ENCODE data around the gene LRCH3. TPM values are rescaled to one million over a fixed set of nuclear protein-coding genes. Genes with fewer than 3 reads are reported as not detected.

LRCH3 gene
- polyA plus RNA-seq, 4 donors, result 4.6 to 32.2 (median 16.1) TPM

- no peaks in the 10 kb centered on the region for H3K27me3 ChIP-seq (ENCODE audit: control insufficient read depth in 3 of 3, insufficient read depth in 3 of 3, low read length in 3 of 3)
- 0 to 1% (median 0%) methylated on average over 35 to 43 of the region's 43 CpGs for WGBS, 3 donors
- H3K36me3 ChIP-seq (ENCODE audit: control insufficient read depth in 3 of 3, insufficient read depth in 2 of 3, low read depth in 1 of 3, low read length in 3 of 3), result no peaks in the 10 kb centered on the region
- FAIRE-seq (no peak), DNase-seq (peak; percentile 64 to 78)
- H3K9me3 ChIP-seq (ENCODE audit: control insufficient read depth in 2 of 2, insufficient read depth in 1 of 2, low read depth in 1 of 2, low read length in 1 of 2), result no peaks in the 10 kb centered on the region
- peak overlapping the region; percentile 87 to 96 (median 95) for H3K4me3 ChIP-seq (ENCODE audit: low read depth in 1 of 3, low read length in 3 of 3)
- peaks cover 0 to 12% (median 0%) of the 10 kb centered on the region in 3 donors for H3K4me1 ChIP-seq (ENCODE audit: control insufficient read depth in 3 of 3, insufficient read depth in 2 of 3, low read depth in 1 of 3, low read length in 2 of 3)
- peak overlapping the region; percentile 88 to 94 (median 92) for H3K27ac ChIP-seq (ENCODE audit: low read depth in 1 of 3, low read length in 2 of 3)
Observed at GRCh38 chr3:197750396-197750831, 40.6 kb upstream of the LRCH3 start.

GRCh38 chr3:197750858-197751737 is 40.0 kb upstream of the LRCH3 start:
- 3 to 6% (median 3%) methylated on average over 36 of the region's 36 CpGs for WGBS, 3 donors
- Histone ChIP-seq H3K4me3 (ENCODE audit: low read depth in 1 of 3, low read length in 3 of 3) (peak overlapping the region; percentile 87 to 96 (median 95)), H3K4me1 (ENCODE audit: control insufficient read depth in 3 of 3, insufficient read depth in 2 of 3, low read depth in 1 of 3, low read length in 2 of 3) (peaks cover 0 to 12% (median 0%) of the 10 kb centered on the region in 3 donors), H3K27ac (ENCODE audit: low read depth in 1 of 3, low read length in 2 of 3) (peak overlapping the region; percentile 88 to 94 (median 92)), H3K27me3 (ENCODE audit: control insufficient read depth in 3 of 3, insufficient read depth in 3 of 3, low read length in 3 of 3) (no peaks in the 10 kb centered on the region), H3K36me3 (ENCODE audit: control insufficient read depth in 3 of 3, insufficient read depth in 2 of 3, low read depth in 1 of 3, low read length in 3 of 3) (no peaks in the 10 kb centered on the region), H3K9me3 (ENCODE audit: control insufficient read depth in 2 of 2, insufficient read depth in 1 of 2, low read depth in 1 of 2, low read length in 1 of 2) (no peaks in the 10 kb centered on the region)
- FAIRE-seq (no peak), DNase-seq (peak; percentile 37 to 62)

GRCh38 chr3:197752107-197752506 is 38.9 kb upstream of the LRCH3 start:
- Histone ChIP-seq H3K9me3 (ENCODE audit: control insufficient read depth in 2 of 2, insufficient read depth in 1 of 2, low read depth in 1 of 2, low read length in 1 of 2) (no peaks in the 10 kb centered on the region), H3K27ac (ENCODE audit: low read depth in 1 of 3, low read length in 2 of 3) (peak overlapping the region in 1 of 3 donors; percentile 9), H3K4me1 (ENCODE audit: control insufficient read depth in 3 of 3, insufficient read depth in 2 of 3, low read depth in 1 of 3, low read length in 2 of 3) (peaks cover 0 to 12% (median 0%) of the 10 kb centered on the region in 3 donors), H3K4me3 (ENCODE audit: low read depth in 1 of 3, low read length in 3 of 3) (no peak overlapping the region), H3K27me3 (ENCODE audit: control insufficient read depth in 3 of 3, insufficient read depth in 3 of 3, low read length in 3 of 3) (no peaks in the 10 kb centered on the region), H3K36me3 (ENCODE audit: control insufficient read depth in 3 of 3, insufficient read depth in 2 of 3, low read depth in 1 of 3, low read length in 3 of 3) (no peaks in the 10 kb centered on the region)
- FAIRE-seq (no peak), DNase-seq (no peak)
- WGBS, 3 donors, result 43 to 75% (median 52%) methylated on average over 5 of the region's 5 CpGs

- 88 to 91% (median 91%) methylated on average over 3 of the region's 3 CpGs for WGBS, 3 donors
- no peak overlapping the region for H3K4me3 ChIP-seq (ENCODE audit: low read depth in 1 of 3, low read length in 3 of 3)
- H3K36me3 ChIP-seq (ENCODE audit: control insufficient read depth in 3 of 3, insufficient read depth in 2 of 3, low read depth in 1 of 3, low read length in 3 of 3), result peaks cover 0 to 7% (median 2%) of the 10 kb centered on the region in 3 donors
- DNase-seq, result no peak
- no peak for FAIRE-seq
- H3K27me3 ChIP-seq (ENCODE audit: control insufficient read depth in 3 of 3, insufficient read depth in 3 of 3, low read length in 3 of 3), result no peaks in the 10 kb centered on the region
- no peaks in the 10 kb centered on the region for H3K9me3 ChIP-seq (ENCODE audit: control insufficient read depth in 2 of 2, insufficient read depth in 1 of 2, low read depth in 1 of 2, low read length in 1 of 2)
- H3K27ac ChIP-seq (ENCODE audit: low read depth in 1 of 3, low read length in 2 of 3), result no peak overlapping the region
- peaks cover 0 to 12% (median 0%) of the 10 kb centered on the region in 3 donors for H3K4me1 ChIP-seq (ENCODE audit: control insufficient read depth in 3 of 3, insufficient read depth in 2 of 3, low read depth in 1 of 3, low read length in 2 of 3)
Observed at GRCh38 chr3:197753263-197753662, 37.8 kb upstream of the LRCH3 start.

- Histone ChIP-seq H3K9me3 (ENCODE audit: control insufficient read depth in 2 of 2, insufficient read depth in 1 of 2, low read depth in 1 of 2, low read length in 1 of 2) (no peaks in the 10 kb centered on the region), H3K4me1 (ENCODE audit: control insufficient read depth in 3 of 3, insufficient read depth in 2 of 3, low read depth in 1 of 3, low read length in 2 of 3) (peaks cover 0 to 6% (median 0%) of the 10 kb centered on the region in 3 donors), H3K4me3 (ENCODE audit: low read depth in 1 of 3, low read length in 3 of 3) (no peak overlapping the region), H3K27me3 (ENCODE audit: control insufficient read depth in 3 of 3, insufficient read depth in 3 of 3, low read length in 3 of 3) (no peaks in the 10 kb centered on the region), H3K36me3 (ENCODE audit: control insufficient read depth in 3 of 3, insufficient read depth in 2 of 3, low read depth in 1 of 3, low read length in 3 of 3) (peaks cover 0 to 7% (median 2%) of the 10 kb centered on the region in 3 donors), H3K27ac (ENCODE audit: low read depth in 1 of 3, low read length in 2 of 3) (no peak overlapping the region)
- FAIRE-seq (no peak), DNase-seq (no peak)
- WGBS, 3 donors, result 83 to 91% (median 84%) methylated on average over 3 of the region's 3 CpGs
Observed at GRCh38 chr3:197756704-197757103, 34.4 kb upstream of the LRCH3 start.

- H3K27ac ChIP-seq (ENCODE audit: low read depth in 1 of 3, low read length in 2 of 3), result no peak overlapping the region
- FAIRE-seq, result no peak
- H3K4me1 ChIP-seq (ENCODE audit: control insufficient read depth in 3 of 3, insufficient read depth in 2 of 3, low read depth in 1 of 3, low read length in 2 of 3), result no peaks in the 10 kb centered on the region
- no peak overlapping the region for H3K4me3 ChIP-seq (ENCODE audit: low read depth in 1 of 3, low read length in 3 of 3)
- no peaks in the 10 kb centered on the region for H3K27me3 ChIP-seq (ENCODE audit: control insufficient read depth in 3 of 3, insufficient read depth in 3 of 3, low read length in 3 of 3)
- H3K9me3 ChIP-seq (ENCODE audit: control insufficient read depth in 2 of 2, insufficient read depth in 1 of 2, low read depth in 1 of 2, low read length in 1 of 2), result no peaks in the 10 kb centered on the region
- peaks cover 0 to 20% (median 3%) of the 10 kb centered on the region in 3 donors for H3K36me3 ChIP-seq (ENCODE audit: control insufficient read depth in 3 of 3, insufficient read depth in 2 of 3, low read depth in 1 of 3, low read length in 3 of 3)
- no peak for DNase-seq
- WGBS, 3 donors, result 88 to 96% (median 95%) methylated on average over 4 of the region's 4 CpGs
Observed at GRCh38 chr3:197758512-197758911, 32.5 kb upstream of the LRCH3 start.

GRCh38 chr3:197761784-197762183 is 29.3 kb upstream of the LRCH3 start:
- no peak overlapping the region for H3K27ac ChIP-seq (ENCODE audit: low read depth in 1 of 3, low read length in 2 of 3)
- DNase-seq (no peak), FAIRE-seq (no peak)
- H3K9me3 ChIP-seq (ENCODE audit: control insufficient read depth in 2 of 2, insufficient read depth in 1 of 2, low read depth in 1 of 2, low read length in 1 of 2), result no peaks in the 10 kb centered on the region
- H3K4me1 ChIP-seq (ENCODE audit: control insufficient read depth in 3 of 3, insufficient read depth in 2 of 3, low read depth in 1 of 3, low read length in 2 of 3), result no peaks in the 10 kb centered on the region
- H3K4me3 ChIP-seq (ENCODE audit: low read depth in 1 of 3, low read length in 3 of 3), result no peak overlapping the region
- no peaks in the 10 kb centered on the region for H3K27me3 ChIP-seq (ENCODE audit: control insufficient read depth in 3 of 3, insufficient read depth in 3 of 3, low read length in 3 of 3)
- H3K36me3 ChIP-seq (ENCODE audit: control insufficient read depth in 3 of 3, insufficient read depth in 2 of 3, low read depth in 1 of 3, low read length in 3 of 3), result peaks cover 0 to 33% (median 3%) of the 10 kb centered on the region in 3 donors

- H3K27ac ChIP-seq (ENCODE audit: low read depth in 1 of 3, low read length in 2 of 3), result no peak overlapping the region
- WGBS, 3 donors, result 90 to 96% (median 92%) methylated on average over 7 of the region's 7 CpGs
- no peak for FAIRE-seq
- no peaks in the 10 kb centered on the region for H3K4me1 ChIP-seq (ENCODE audit: control insufficient read depth in 3 of 3, insufficient read depth in 2 of 3, low read depth in 1 of 3, low read length in 2 of 3)
- DNase-seq, result no peak
- no peak overlapping the region for H3K4me3 ChIP-seq (ENCODE audit: low read depth in 1 of 3, low read length in 3 of 3)
- H3K9me3 ChIP-seq (ENCODE audit: control insufficient read depth in 2 of 2, insufficient read depth in 1 of 2, low read depth in 1 of 2, low read length in 1 of 2), result peaks cover 0 to 4% of the 10 kb centered on the region in 2 donors
- peaks cover 10 to 59% (median 24%) of the 10 kb centered on the region in 3 donors for H3K36me3 ChIP-seq (ENCODE audit: control insufficient read depth in 3 of 3, insufficient read depth in 2 of 3, low read depth in 1 of 3, low read length in 3 of 3)
- H3K27me3 ChIP-seq (ENCODE audit: control insufficient read depth in 3 of 3, insufficient read depth in 3 of 3, low read length in 3 of 3), result no peaks in the 10 kb centered on the region
Observed at GRCh38 chr3:197775317-197775716, 15.7 kb upstream of the LRCH3 start.
